NCI-H345 treated with DMSO at 0.1 percent for 48 hours (cell line): ENCODE results near the gene DOCK9.
"Not testable (repeated sequence)": the region's sequence is repeated elsewhere in the genome, so short reads cannot be mapped to it uniquely, and the experiment has no call there.

Experiments used
- DNase-seq: peaks from one replicate; lab custom pipeline; 2025; ENCODE audit not compliant: unreplicated experiment; lab: John Stamatoyannopoulos, UW

DOCK9 gene

GRCh38 chr13:98779695-98780094 lies 198.2 kb downstream of the DOCK9 start:
- DNase-seq: no peak

- no peak for DNase-seq
Observed at GRCh38 chr13:98778749-98779148, 199.1 kb downstream of the DOCK9 start.

GRCh38 chr13:98776644-98777043 lies 201.2 kb downstream of the DOCK9 start:
- DNase-seq: no peak

GRCh38 chr13:98775844-98776598 lies 201.8 kb downstream of the DOCK9 start:
- no peak for DNase-seq

GRCh38 chr13:98775386-98775785 lies 202.5 kb downstream of the DOCK9 start:
- DNase-seq: no peak

- DNase-seq: no peak
Observed at GRCh38 chr13:98774776-98775175, 203.1 kb downstream of the DOCK9 start.

GRCh38 chr13:98773921-98774320 lies 203.9 kb downstream of the DOCK9 start:
- DNase-seq: no peak

GRCh38 chr13:98772794-98773452 lies 204.9 kb downstream of the DOCK9 start:
- no peak for DNase-seq

GRCh38 chr13:98771838-98772611 lies 205.8 kb downstream of the DOCK9 start:
- DNase-seq: peak; percentile 61

- no peak for DNase-seq
Observed at GRCh38 chr13:98769736-98770135, 208.1 kb downstream of the DOCK9 start.

- DNase-seq: no peak
Observed at GRCh38 chr13:98768522-98768921, 209.3 kb downstream of the DOCK9 start.

GRCh38 chr13:98766697-98767096 lies 211.2 kb downstream of the DOCK9 start:
- no peak for DNase-seq

- no peak for DNase-seq
Observed at GRCh38 chr13:98765996-98766519, 211.8 kb downstream of the DOCK9 start.

GRCh38 chr13:98761986-98762616 lies 215.8 kb downstream of the DOCK9 start:
- no peak for DNase-seq

GRCh38 chr13:98761126-98761985 lies 216.5 kb downstream of the DOCK9 start:
- DNase-seq: no peak

- no peak for DNase-seq
Observed at GRCh38 chr13:98755729-98756128, 222.1 kb downstream of the DOCK9 start.

GRCh38 chr13:98755116-98755515 lies 222.7 kb downstream of the DOCK9 start:
- no peak for DNase-seq

- DNase-seq: not testable (repeated sequence)
Observed at GRCh38 chr13:98754468-98754867, 223.4 kb downstream of the DOCK9 start.

- no peak for DNase-seq
Observed at GRCh38 chr13:98752467-98753290, 225.2 kb downstream of the DOCK9 start, which contains the start of gene SLC15A1. Gene SLC15A1 (minus strand): TSS chr13:98752672. CDS start chr13:98752598, 74 bp downstream.
